K562 (cell line): ENCODE data around the gene HCAR2. TPM values are rescaled to one million over a fixed set of nuclear protein-coding genes. Genes with fewer than 3 reads are reported as not detected.

ENCODE experiments used
- MYNN ChIP-seq, 2 experiments: sonication (generic); formaldehyde crosslinking in 1 of 2; IDR thresholded peaks; 2 replicates each; pipeline versions ENCODE4 v1.5.0 to v1.6.1; 2016 to 2020; ENCODE audit warnings: antibody characterized with exemption in 1 of 2, missing genetic modification reagents in 1 of 2
- THRAP3 ChIP-seq: fragments of 450-650 bp; IDR thresholded peaks from 2 replicates; pipeline ENCODE4 v1.6.1; 2016; ENCODE audit warnings: mild to moderate bottlenecking, inconsistent platforms, borderline replicate concordance
- ZNF41 ChIP-seq: fragments of 250-450 bp; sonication (Bioruptor Pico); conservative IDR thresholded peaks from 2 replicates; pipeline ENCODE4 v1.4.0; 2020; ENCODE audit warnings: mild to moderate bottlenecking
- ZNF780A ChIP-seq: fragments of 250-450 bp; sonication (Bioruptor Pico); IDR thresholded peaks from 2 replicates; pipeline ENCODE4 v1.5.0; 2021; ENCODE audit warnings: mild to moderate bottlenecking
- polyA plus RNA-seq, 8 experiments: library from polyadenylated mRNA; depleted of rRNA in 4 of 8; stranded (reverse) in 5 of 8; unstranded in 3 of 8; fragments of >200 nt; fragmentation: Nextera tagmentation in 2 of 8; fragmentation: Illumina TruSeq in 1 of 8; extraction: Ambion mirVana in 2 of 8; extraction: Trizol in 1 of 8; gene quantifications; 2 replicates each; pipeline versions ENCODE4 v1.2.1 to v1.2.3, GENCODE V29; 2011 to 2014; ENCODE audit warnings: inconsistent platforms in 1 of 8, missing spikeins in 1 of 8
- total RNA-seq, 7 experiments: library from RNA; depleted of rRNA in 6 of 7; stranded (reverse); fragments of >200 nt in 6 of 7; fragmentation: Illumina TruSeq in 2 of 7; extraction: Trizol in 2 of 7; gene quantifications; 2 replicates each; pipeline versions ENCODE4 v1.2.1 to v1.2.3, GENCODE V29; 2011 to 2021; ENCODE audit warnings: low replicate concordance in 1 of 7
- TF ChIP-seq, protein P1 (sequence below): sonication (generic); formaldehyde crosslinking; IDR thresholded peaks from 2 replicates; pipeline ENCODE4 v1.5.0; 2020; ENCODE audit warnings: missing genetic modification reagents
- TF ChIP-seq, protein P2 (sequence below), 2 experiments: fragments of 450-650 bp in 1 of 2; sonication (generic) in 1 of 2; formaldehyde crosslinking in 1 of 2; IDR thresholded peaks in 1 of 2; conservative IDR thresholded peaks in 1 of 2; 2 replicates each; pipeline versions ENCODE4 v1.6.1 to v1.8.1; 2016 to 2023; ENCODE audit warnings: mild to moderate bottlenecking in 2 of 2, moderate library complexity in 2 of 2, inconsistent platforms in 1 of 2, missing genetic modification reagents in 1 of 2
- TF ChIP-seq, protein P3 (sequence below): fragments of 250-450 bp; sonication (Bioruptor Pico); IDR thresholded peaks from 2 replicates; pipeline ENCODE4 v1.9.0; 2021; ENCODE audit warnings: mild to moderate bottlenecking, inconsistent platforms

Gene HCAR2
- total and polyA plus RNA-seq, 9 of the 15 experiments (the other 6 are each of a cell fraction or from before 2014, with no cell fraction given): not detected

DNA sequence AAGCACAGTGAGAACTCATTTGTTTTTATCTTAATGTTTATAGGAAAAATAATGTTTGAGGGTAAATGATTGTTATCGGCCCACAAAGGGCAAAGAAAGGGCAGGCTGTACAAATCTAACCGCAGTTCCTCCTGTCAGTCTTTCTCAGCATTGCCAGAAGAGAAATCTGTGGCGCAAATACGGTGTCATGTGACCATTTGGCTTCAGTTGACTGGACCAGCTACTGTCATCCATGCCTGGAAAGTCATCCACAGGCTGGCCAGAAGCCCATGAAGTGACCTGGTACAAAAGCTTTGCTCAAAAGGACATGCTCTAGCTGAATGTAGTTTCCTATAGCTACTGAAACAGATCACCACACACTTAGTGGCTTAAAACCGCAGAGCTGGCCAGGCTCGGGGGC, 43.6 kb downstream of the HCAR2 start (continued):
- TF ChIP-seq, protein P1, sequence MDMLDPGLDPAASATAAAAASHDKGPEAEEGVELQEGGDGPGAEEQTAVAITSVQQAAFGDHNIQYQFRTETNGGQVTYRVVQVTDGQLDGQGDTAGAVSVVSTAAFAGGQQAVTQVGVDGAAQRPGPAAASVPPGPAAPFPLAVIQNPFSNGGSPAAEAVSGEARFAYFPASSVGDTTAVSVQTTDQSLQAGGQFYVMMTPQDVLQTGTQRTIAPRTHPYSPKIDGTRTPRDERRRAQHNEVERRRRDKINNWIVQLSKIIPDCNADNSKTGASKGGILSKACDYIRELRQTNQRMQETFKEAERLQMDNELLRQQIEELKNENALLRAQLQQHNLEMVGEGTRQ (CRISPR knock-in tag): peak; percentile 37; the same call in 1 of the 2 replicates
- TF ChIP-seq, protein P2, sequence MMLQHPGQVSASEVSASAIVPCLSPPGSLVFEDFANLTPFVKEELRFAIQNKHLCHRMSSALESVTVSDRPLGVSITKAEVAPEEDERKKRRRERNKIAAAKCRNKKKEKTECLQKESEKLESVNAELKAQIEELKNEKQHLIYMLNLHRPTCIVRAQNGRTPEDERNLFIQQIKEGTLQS (IDR thresholded peaks at IDR 0.05): no peak
- TF ChIP-seq, protein P2 (CRISPR knock-in tag; conservative IDR thresholded peaks at IDR 0.05): no peak
- TF ChIP-seq ZNF780A (CRISPR knock-in tag): no peak
- TF ChIP-seq MYNN (IDR thresholded peaks at IDR 0.05): no peak
- TF ChIP-seq MYNN (CRISPR knock-in tag; IDR thresholded peaks at IDR 0.05): no peak
- TF ChIP-seq THRAP3: no peak
- no peak for TF ChIP-seq ZNF41 (CRISPR knock-in tag)
- TF ChIP-seq, protein P3, sequence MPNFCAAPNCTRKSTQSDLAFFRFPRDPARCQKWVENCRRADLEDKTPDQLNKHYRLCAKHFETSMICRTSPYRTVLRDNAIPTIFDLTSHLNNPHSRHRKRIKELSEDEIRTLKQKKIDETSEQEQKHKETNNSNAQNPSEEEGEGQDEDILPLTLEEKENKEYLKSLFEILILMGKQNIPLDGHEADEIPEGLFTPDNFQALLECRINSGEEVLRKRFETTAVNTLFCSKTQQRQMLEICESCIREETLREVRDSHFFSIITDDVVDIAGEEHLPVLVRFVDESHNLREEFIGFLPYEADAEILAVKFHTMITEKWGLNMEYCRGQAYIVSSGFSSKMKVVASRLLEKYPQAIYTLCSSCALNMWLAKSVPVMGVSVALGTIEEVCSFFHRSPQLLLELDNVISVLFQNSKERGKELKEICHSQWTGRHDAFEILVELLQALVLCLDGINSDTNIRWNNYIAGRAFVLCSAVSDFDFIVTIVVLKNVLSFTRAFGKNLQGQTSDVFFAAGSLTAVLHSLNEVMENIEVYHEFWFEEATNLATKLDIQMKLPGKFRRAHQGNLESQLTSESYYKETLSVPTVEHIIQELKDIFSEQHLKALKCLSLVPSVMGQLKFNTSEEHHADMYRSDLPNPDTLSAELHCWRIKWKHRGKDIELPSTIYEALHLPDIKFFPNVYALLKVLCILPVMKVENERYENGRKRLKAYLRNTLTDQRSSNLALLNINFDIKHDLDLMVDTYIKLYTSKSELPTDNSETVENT (CRISPR knock-in tag): no peak
- TF ChIP-seq, all 486 proteins: peak for 6
